Ovary (tissue), 3 donors: ENCODE results near the gene STK38.

Experiments
- EP300 ChIP-seq: sonication (generic); formaldehyde crosslinking; IDR thresholded peaks from one replicate; pipeline ENCODE4 v1.6.1; 2017; ENCODE audit warnings: antibody characterized with exemption
- POLR2A ChIP-seq: fragments of 450-650 bp; IDR thresholded peaks from one replicate; pipeline ENCODE4 v1.6.1; 2017; ENCODE audit warnings: antibody characterized with exemption, mild to moderate bottlenecking, moderate library complexity
- TF ChIP-seq, protein P1 (sequence below), 3 donors: fragments of 450-650 bp in 2 of 3; fragments of 200-600 bp in 1 of 3; IDR thresholded peaks; one replicate each; pipeline versions ENCODE4 v1.5.1 to v1.8.0; 2016 to 2022; ENCODE audit warnings: antibody characterized with exemption in 3 of 3, mild to moderate bottlenecking in 1 of 3
- donor health status: DM: no; HTN: no; CAD: no.

DNA sequence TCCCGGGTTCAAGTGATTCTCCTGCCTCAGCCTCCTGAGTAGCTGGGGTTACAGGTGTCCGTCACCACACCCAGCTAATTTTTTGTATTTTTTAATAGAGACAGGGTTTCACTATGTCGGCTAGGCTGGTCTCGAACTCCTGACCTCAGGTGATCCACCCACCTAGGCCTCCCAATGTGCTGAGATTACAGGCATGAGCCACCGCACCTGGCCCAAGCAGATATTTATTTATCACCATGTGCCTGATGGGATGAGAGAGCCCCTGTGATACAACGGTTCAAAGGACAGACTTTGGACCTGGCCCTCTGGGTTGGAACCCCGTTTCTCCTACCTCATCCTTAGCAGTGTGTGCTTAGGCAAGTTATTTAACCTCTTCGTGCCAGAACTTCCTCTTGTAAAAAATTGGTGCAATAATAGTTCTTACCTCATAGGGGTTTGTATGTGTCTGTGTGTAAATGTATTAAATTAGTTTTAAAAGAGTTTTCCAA is 19.2 kb upstream of the STK38 start:
- TF ChIP-seq, protein P1, sequence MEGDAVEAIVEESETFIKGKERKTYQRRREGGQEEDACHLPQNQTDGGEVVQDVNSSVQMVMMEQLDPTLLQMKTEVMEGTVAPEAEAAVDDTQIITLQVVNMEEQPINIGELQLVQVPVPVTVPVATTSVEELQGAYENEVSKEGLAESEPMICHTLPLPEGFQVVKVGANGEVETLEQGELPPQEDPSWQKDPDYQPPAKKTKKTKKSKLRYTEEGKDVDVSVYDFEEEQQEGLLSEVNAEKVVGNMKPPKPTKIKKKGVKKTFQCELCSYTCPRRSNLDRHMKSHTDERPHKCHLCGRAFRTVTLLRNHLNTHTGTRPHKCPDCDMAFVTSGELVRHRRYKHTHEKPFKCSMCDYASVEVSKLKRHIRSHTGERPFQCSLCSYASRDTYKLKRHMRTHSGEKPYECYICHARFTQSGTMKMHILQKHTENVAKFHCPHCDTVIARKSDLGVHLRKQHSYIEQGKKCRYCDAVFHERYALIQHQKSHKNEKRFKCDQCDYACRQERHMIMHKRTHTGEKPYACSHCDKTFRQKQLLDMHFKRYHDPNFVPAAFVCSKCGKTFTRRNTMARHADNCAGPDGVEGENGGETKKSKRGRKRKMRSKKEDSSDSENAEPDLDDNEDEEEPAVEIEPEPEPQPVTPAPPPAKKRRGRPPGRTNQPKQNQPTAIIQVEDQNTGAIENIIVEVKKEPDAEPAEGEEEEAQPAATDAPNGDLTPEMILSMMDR (IDR thresholded peaks at IDR 0.05), result no peak
- TF ChIP-seq POLR2A, result no peak
- TF ChIP-seq EP300, result no peak
